ENCODE results near the gene CAPN6.

The CAPN6 gene

DNA sequence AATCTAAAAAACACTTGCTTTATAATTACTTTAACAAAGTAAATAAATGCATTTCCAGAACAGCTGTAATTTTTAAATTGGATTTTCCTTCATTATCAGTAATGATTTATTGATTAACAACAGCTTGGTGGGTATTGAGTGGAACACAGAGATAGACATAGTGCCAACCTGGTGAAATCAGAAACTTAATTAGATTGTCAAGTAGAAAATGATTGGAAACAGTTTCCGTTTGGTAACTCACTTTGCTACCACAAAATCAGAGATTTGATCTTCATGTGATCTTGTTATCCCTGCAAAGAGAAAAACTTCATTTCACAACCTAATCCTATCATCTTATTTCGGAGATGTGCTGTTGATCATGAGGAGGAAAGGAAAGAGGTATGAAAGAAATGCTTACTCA, 70.8 kb downstream of the CAPN6 start:
- DNase-seq (ENCODE audit: low spot score) = no peak
